OCI-LY7 (cell line): Measurements from ENCODE around the gene WNT4. TPM values are rescaled to one million over a fixed set of nuclear protein-coding genes. Genes with fewer than 3 reads are reported as not detected.

ENCODE experiments used
- Bru-seq: library from RNA; stranded (reverse); fragments of 400-500 nt; gene quantifications from one replicate; lab custom pipeline; 2021; lab: Mats Ljungman, UMichigan
- BruChase-seq, 2 experiments: library from RNA; stranded (reverse); fragments of 400-500 nt; gene quantifications; one replicate each; lab custom pipeline; 2021; lab: Mats Ljungman, UMichigan
- BruUV-seq: library from RNA; stranded (reverse); fragments of 400-500 nt; replicated peaks from 2 replicates; lab custom pipeline; 2021; lab: Mats Ljungman, UMichigan
- CTCF ChIA-PET: fragments of 300-600 bp; sonication (Branson Sonifier 250); formaldehyde crosslinking; loops from one replicate; lab custom pipeline; 2022; ENCODE audit warnings: antibody characterized with exemption; ENCODE audit not compliant: unreplicated experiment; lab: Charles Lee
- POLR2A ChIA-PET: fragments of 300-600 bp; sonication (Branson Sonifier 250); formaldehyde crosslinking; loops from one replicate; lab custom pipeline; 2022; ENCODE audit warnings: antibody characterized with exemption; lab: Charles Lee
- DNase-seq: peaks from one replicate; pipeline ENCODE4 v3.0.0-alpha.2; 2015; ENCODE audit warnings: low spot score
- H2AFZ ChIP-seq: fragments of 200-600 bp; sonication (generic), shearing (Covaris generic); 2 replicates; pipeline ENCODE4 v1.6.1; 2014; ENCODE audit warnings: mild to moderate bottlenecking, antibody characterized with exemption, low read length, moderate library complexity
- H3K27ac ChIP-seq: fragments of 200-600 bp; sonication (generic); 2 replicates; pipeline ENCODE4 v1.5.1; 2014; ENCODE audit warnings: mixed run types, low read depth, mild to moderate bottlenecking, moderate library complexity, low read length, inconsistent platforms; ENCODE audit not compliant: poor library complexity, severe bottlenecking
- H3K36me3 ChIP-seq: fragments of 200-600 bp; sonication (generic); 2 replicates; pipeline ENCODE4 v1.6.1; 2014; ENCODE audit warnings: mild to moderate bottlenecking, antibody characterized with exemption, low read length, moderate library complexity, mixed read lengths; ENCODE audit not compliant: insufficient read depth
- H3K4me1 ChIP-seq: fragments of 200-600 bp; sonication (generic); 2 replicates; pipeline ENCODE4 v1.5.1; 2014; ENCODE audit warnings: mild to moderate bottlenecking, low read length; ENCODE audit not compliant: insufficient read depth, poor library complexity, severe bottlenecking
- H3K4me2 ChIP-seq: fragments of 200-600 bp; sonication (generic); 2 replicates; pipeline ENCODE4 v1.6.1; 2014; ENCODE audit warnings: mild to moderate bottlenecking, low read length
- H3K4me3 ChIP-seq: fragments of 200-600 bp; sonication (generic); 2 replicates; pipeline ENCODE4 v1.5.1; 2014; ENCODE audit warnings: mild to moderate bottlenecking, low read depth, low read length; ENCODE audit not compliant: poor library complexity, severe bottlenecking
- H3K79me2 ChIP-seq: fragments of 200-600 bp; sonication (generic); 2 replicates; pipeline ENCODE4 v1.6.1; 2016; ENCODE audit warnings: low read depth, mild to moderate bottlenecking, low read length, moderate library complexity, mixed read lengths; ENCODE audit not compliant: insufficient read depth
- H3K9me2 ChIP-seq: fragments of 200-600 bp; sonication (generic); 2 replicates; pipeline ENCODE4 v1.6.1; 2016; ENCODE audit warnings: mild to moderate bottlenecking, low read length, mixed read lengths; ENCODE audit not compliant: insufficient read depth
- H3K9me3 ChIP-seq: fragments of 200-600 bp; sonication (generic); 2 replicates; pipeline ENCODE4 v1.6.1; 2014; ENCODE audit warnings: mild to moderate bottlenecking, mixed run types, low read length, mixed read lengths
- H4K20me1 ChIP-seq: fragments of 200-600 bp; sonication (generic); 2 replicates; pipeline ENCODE4 v1.6.1; 2014; ENCODE audit warnings: mild to moderate bottlenecking, antibody characterized with exemption, low read length, moderate library complexity, mixed read lengths; ENCODE audit not compliant: insufficient read depth
- CTCF ChIP-seq: fragments of 200-600 bp; sonication (generic); conservative IDR thresholded peaks from 2 replicates; pipeline ENCODE4 v1.5.1; 2014; ENCODE audit warnings: mild to moderate bottlenecking, antibody characterized with exemption, low read length, moderate library complexity, mixed read lengths
- EZH2phosphoT487 ChIP-seq: fragments of 200-600 bp; sonication (generic); IDR thresholded peaks from 2 replicates; pipeline ENCODE4 v1.6.1; 2018; ENCODE audit warnings: low read depth, borderline replicate concordance, mild to moderate bottlenecking, mixed run types, antibody characterized with exemption, low read length, moderate library complexity, mixed read lengths
- intact Hi-C: fragments of 100-400 bp; cut with micrococcal nuclease; formaldehyde crosslinking; loops from one replicate; pipeline ENCODE4 v1.10.0; 2022; ENCODE audit not compliant: unreplicated experiment
- long read RNA-seq: library from polyadenylated mRNA; stranded (forward); transcript quantifications from one replicate; pipeline ENCODE4 v2.0.0, GENCODE V29; 2022
- total RNA-seq, 2 experiments: library from RNA; depleted of rRNA in 1 of 2; stranded (reverse); fragments of >200 nt in 1 of 2; shearing (Covaris generic) in 1 of 2; gene quantifications; 2 replicates each; pipeline ENCODE4 v1.2.3, GENCODE V29; 2014 to 2022

Gene WNT4
- total RNA-seq (2014; rRNA removed; shearing (Covaris generic)) (not detected in 2 replicates), total RNA-seq (2022) (not detected in 2 replicates), Bru-seq, nascent RNA (not detected), BruChase-seq, experiment 1, labeled RNA remaining after a 6-hour chase (not detected), BruChase-seq, experiment 2, labeled RNA remaining after a 2-hour chase (not detected)
- long read RNA-seq: 0 reads

- Histone ChIP-seq H3K4me2 (no peak within 1 kb of the TSS), H3K27ac (no peak within 1 kb of the TSS), H3K4me3 (no peak within 1 kb of the TSS), H2AFZ (no peak within 1 kb of the TSS), H4K20me1 (no peaks in the 10 kb centered on the region), H3K79me2 (no peaks in the 10 kb centered on the region), H3K4me1 (no peaks in the 10 kb centered on the region), H3K9me2 (no peaks in the 10 kb centered on the region), H3K36me3 (no peaks in the 10 kb centered on the region), H3K9me3 (no peaks in the 10 kb centered on the region)
- BruUV-seq: no TSS peak
- CTCF ChIA-PET: no interaction called here
- peak; percentile 6 for DNase-seq
- POLR2A ChIA-PET: no interaction called here
- intact Hi-C loops: no loop called here
- TF ChIP-seq CTCF (no peak), EZH2phosphoT487 (no peak)
Measured at GRCh38 chr1:22143065-22144033, at the start of gene WNT4. TSS of gene WNT4 (minus strand) at chr1:22143097. CDS start at chr1:22142922, 175 bp downstream.

GRCh38 chr1:22190731-22191130 is 47.8 kb upstream of the WNT4 start:
- intact Hi-C loops: no loop called here
- Histone ChIP-seq H3K4me3 (no peak overlapping the region), H3K9me3 (no peaks in the 10 kb centered on the region), H3K79me2 (no peaks in the 10 kb centered on the region), H3K4me2 (no peak overlapping the region), H2AFZ (no peak overlapping the region), H3K9me2 (no peaks in the 10 kb centered on the region), H3K36me3 (no peaks in the 10 kb centered on the region), H3K27ac (no peak overlapping the region), H3K4me1 (no peaks in the 10 kb centered on the region), H4K20me1 (no peaks in the 10 kb centered on the region)
- ChIA-PET CTCF (no interaction called here), POLR2A (no interaction called here)
- no TSS peak for BruUV-seq
- TF ChIP-seq CTCF (no peak), EZH2phosphoT487 (no peak)
- DNase-seq: no peak

GRCh38 chr1:22190251-22190650 is 47.4 kb upstream of the WNT4 start:
- ChIA-PET POLR2A (no interaction called here), CTCF (no interaction called here)
- Histone ChIP-seq H3K36me3 (no peaks in the 10 kb centered on the region), H2AFZ (no peak overlapping the region), H3K9me2 (no peaks in the 10 kb centered on the region), H3K4me3 (no peak overlapping the region), H3K4me1 (no peaks in the 10 kb centered on the region), H4K20me1 (no peaks in the 10 kb centered on the region), H3K79me2 (no peaks in the 10 kb centered on the region), H3K27ac (no peak overlapping the region), H3K4me2 (no peak overlapping the region), H3K9me3 (no peaks in the 10 kb centered on the region)
- no TSS peak for BruUV-seq
- intact Hi-C loops: no loop called here
- TF ChIP-seq CTCF (no peak), EZH2phosphoT487 (no peak)
- DNase-seq: no peak
